HG02870 (cell line): ENCODE data around the gene WNT9B.
"Not testable (repeated sequence)": the region's sequence is repeated elsewhere in the genome, so short reads cannot be mapped to it uniquely, and the experiment has no call there.

Experiments
- ATAC-seq: cut with Tn5 transposase; IDR thresholded peaks from one replicate; pipeline ENCODE4 v1.9.1; 2021; ENCODE audit warnings: mild to moderate bottlenecking, moderate library complexity; ENCODE audit not compliant: unreplicated experiment

Gene WNT9B

GRCh38 chr17:46821482-46822387, 29.6 kb upstream of the WNT9B start:
- no peak for ATAC-seq

GRCh38 chr17:46822388-46822921, 28.9 kb upstream of the WNT9B start:
- no peak for ATAC-seq

DNA sequence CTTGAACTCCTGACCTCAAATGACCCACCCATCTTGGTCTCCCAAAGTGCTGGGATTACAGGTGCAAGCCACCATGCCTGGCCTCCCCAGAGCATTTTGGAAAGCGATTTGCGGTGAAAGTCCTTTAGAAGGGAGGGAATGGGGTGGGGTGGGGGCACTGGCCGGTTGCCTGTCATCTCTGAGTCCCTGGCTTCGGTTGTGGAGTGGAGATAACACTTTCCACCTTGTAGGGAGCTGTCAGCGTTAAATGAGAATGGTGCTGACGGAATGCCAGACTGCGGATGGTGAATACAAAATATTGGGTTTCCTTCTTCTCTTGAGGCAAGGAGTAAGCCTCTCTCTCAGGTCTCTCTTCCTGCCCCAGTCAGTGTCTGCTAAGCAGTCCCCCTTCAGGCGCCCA, 27.7 kb upstream of the WNT9B start:
- no peak for ATAC-seq

DNA sequence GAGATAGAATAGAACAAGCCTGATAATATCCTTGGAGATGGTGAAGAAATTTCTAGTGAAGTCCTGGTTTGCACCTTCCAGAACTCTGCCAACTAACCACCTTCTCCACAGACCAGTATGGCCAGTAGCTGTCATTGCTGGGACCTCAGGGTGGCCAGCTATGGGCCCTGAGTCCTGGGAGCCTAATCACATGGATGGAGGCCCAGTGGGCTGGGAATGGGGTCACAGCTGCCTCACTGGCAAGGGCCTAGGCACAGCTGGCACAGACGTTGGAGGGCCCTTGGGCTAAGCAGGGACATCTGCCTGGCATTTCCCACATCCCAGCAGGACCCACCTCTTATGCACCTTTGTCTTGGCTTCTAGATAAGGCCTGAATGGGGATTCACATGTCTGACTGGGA, 25.3 kb upstream of the WNT9B start:
- no peak for ATAC-seq

- ATAC-seq, result no peak
Measured at GRCh38 chr17:46827274-46827673, 24.1 kb upstream of the WNT9B start.

GRCh38 chr17:46831573-46832330, 19.6 kb upstream of the WNT9B start:
- no peak for ATAC-seq

- no peak for ATAC-seq
Measured at GRCh38 chr17:46832331-46832821, 19.0 kb upstream of the WNT9B start.

- no peak for ATAC-seq
Measured at GRCh38 chr17:46832945-46833839, 18.2 kb upstream of the WNT9B start.

- no peak for ATAC-seq
Measured at GRCh38 chr17:46833840-46834208, 17.6 kb upstream of the WNT9B start.

DNA sequence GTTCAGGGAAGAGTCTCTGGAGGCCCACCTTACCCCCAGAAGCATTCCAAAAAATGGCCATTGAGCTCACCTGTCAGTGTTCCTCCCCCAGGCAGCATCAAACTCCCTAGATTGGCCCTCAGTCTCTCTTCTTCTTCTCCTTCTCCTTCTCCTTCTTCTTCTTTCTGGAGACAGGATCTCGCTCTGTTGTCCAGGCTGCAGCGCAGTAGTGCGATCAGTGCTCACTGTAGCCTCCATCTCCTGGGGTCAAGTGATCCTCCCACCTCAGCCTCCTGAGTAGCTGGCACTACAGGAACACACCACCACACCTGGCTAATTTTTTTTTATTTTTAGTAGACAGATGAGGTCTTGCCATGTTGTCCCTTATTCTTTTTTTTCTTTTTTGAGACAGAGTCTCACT, 16.5 kb upstream of the WNT9B start:
- no peak for ATAC-seq

- no peak for ATAC-seq
Measured at GRCh38 chr17:46836500-46836899, 14.9 kb upstream of the WNT9B start.

GRCh38 chr17:46837521-46837920, 13.9 kb upstream of the WNT9B start:
- ATAC-seq, result no peak

- ATAC-seq, result no peak
Measured at GRCh38 chr17:46839211-46839610, 12.2 kb upstream of the WNT9B start.

DNA sequence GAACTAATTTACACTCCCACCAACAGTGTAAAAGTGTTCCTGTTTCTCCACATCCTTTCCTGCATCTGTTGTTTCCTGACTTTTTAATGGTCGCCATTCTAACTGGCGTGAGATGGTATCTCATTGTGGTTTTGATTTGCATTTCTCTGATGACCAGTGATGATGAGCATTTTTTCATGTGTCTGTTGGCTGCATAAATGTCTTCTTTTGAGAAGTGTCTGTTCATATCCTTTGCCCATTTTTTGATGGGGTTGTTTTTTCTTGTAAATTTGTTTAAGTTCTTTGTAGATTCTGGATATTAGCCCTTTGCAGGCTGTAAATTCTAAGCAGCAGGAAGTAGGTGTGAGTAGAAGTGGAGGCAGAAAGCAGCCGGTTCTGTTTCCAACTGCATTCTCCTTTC, 10.8 kb upstream of the WNT9B start:
- ATAC-seq, result not testable (repeated sequence)

DNA sequence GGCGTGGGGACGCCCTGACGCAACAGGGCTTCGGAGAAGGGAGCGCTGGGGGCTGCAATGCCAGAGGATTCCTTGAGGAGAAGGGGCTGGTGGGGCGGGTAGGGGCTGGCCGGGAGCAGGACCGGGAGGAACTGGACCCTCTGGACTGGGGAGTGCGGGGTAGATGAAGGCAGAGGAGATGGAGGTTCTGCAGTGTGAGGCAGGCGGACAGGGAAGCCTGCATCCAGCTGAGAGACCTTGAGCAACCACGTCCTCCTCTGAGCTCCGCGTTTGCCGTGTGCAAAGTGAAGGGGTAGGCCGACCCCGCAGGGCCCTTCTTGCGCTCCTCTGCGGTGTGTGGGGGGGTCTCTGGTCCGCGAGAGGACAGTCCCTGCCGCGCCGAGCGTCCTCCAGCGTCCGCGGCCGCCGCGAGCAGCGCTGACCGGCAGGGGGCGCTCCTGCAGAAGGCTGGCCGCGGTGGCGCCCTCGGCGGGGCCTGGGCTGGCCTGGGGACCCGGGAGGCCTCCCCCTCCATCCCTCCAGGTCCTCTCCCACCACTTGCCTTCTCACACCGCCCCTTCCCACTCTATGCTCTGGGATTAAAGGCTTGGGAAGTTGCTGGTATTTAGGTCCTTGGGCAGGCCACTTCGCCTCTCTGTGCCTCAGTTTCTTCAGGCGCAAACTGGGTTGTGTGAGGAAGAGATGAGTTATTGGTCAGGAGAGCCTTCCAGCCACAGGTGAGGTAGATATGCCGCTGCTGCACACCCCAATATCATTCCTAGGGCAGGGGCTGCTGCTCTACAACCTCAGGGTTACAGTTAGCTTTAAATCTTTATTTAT, 9.6 kb upstream of the WNT9B start:
- ATAC-seq, result no peak

- ATAC-seq, result no peak
Measured at GRCh38 chr17:46842835-46843234, 8.5 kb upstream of the WNT9B start.

DNA sequence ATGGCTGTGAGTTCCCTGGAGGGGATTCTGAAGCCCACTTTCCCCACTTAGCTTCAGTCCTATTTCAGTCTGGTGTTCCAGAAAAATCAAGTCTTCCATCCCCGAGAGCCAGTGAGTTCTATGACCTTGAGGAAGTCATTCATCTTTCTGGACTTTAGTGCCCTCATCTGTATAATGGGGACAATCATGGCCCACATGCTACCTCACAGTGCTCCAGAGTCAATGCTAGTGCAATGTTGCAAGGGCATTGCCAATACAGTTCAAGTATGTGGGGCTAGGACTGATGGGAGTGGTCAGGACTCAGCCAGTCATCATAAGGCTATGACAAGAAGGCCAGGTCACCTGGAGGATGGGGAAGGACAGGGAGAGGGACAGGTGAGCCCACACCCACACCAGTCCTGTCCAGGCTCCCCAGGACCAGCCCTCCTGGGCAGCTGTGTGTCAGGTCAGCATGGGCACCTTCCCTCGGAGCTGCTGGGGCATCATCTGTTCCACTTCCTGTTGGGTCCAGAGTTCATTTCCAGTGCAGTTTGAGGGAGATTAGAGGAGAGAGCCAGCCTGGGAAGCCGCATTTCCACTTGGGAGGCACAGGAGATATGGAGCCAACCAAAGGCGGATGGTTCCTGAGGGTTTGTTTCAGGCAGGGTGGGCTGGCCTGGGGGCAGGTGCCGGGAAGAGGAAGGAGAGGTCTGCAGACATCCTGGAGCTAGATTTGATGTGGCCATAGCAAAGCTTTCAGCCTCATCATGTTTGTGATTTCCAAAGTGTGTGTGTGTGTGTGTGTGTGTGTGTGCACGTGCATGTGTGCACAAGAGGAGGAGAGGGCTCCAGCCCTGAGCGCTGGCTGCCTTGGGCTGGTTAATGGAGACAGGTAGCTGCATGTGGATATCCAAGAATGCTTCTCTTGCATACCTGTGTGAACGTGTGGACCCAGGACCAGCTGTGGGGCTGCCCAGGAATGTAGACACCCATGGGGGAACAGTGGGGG, 3.9 kb upstream of the WNT9B start:
- ATAC-seq, result no peak

- ATAC-seq, result no peak
Measured at GRCh38 chr17:46848534-46848933, 2.8 kb upstream of the WNT9B start.

- ATAC-seq, result no peak
Measured at GRCh38 chr17:46850688-46851028, 725 bp upstream of the WNT9B start.
